GM21515 (cell line): Measurements from ENCODE around the gene PGC.

ENCODE experiments used
- ATAC-seq: cut with Tn5 transposase; IDR thresholded peaks from one replicate; pipeline ENCODE4 v1.9.1; 2021; ENCODE audit not compliant: unreplicated experiment

The PGC gene

GRCh38 chr6:41732149-41732548 is 15.0 kb downstream of the PGC start:
- no peak for ATAC-seq

DNA sequence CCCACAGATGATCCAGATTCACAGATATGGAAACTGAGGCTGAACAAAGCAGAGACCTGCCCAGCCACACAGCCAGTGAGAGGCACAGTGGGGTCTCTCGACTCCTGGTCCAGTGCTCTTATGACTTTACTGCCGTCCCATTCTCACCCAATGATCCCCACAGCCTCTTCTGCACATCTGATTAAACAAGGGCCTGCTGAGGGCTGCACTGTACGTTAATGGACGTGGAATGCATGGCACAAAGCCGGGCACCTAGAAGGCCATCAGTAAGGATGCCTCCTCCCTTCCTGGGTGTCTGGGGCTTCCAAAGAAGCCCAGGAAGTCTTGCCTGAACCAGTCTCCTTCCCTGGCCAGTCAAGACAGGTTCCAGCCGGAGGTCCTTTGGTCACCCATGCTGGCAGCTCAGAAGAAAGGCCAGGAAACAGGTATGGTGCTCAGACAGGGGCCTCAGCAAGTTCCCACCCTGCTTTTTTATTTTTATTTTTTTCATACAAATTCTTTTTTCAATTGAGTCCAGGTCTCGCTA is 15.6 kb downstream of the PGC start:
- no peak for ATAC-seq

- no peak for ATAC-seq
Observed at GRCh38 chr6:41730531-41731436, 16.4 kb downstream of the PGC start.

DNA sequence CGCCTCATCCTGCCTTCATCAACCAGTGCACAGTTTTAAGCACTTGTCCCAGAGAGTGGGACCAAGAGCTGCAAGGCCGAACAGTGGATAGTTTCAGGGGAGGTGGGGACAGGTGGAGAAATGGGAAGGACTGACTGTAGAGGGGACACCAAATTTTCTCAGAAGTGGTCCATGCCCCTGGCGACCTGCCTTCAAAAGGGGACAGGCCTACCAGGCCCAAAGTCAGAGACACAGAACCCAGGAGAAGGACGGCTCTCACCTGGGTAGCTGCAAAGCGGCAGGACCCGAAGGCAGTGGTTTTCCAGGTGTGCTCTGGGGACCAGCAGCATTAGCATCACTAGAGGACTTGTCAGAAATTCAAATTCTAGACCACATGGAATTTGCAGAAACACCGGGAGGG is 17.6 kb downstream of the PGC start:
- no peak for ATAC-seq

DNA sequence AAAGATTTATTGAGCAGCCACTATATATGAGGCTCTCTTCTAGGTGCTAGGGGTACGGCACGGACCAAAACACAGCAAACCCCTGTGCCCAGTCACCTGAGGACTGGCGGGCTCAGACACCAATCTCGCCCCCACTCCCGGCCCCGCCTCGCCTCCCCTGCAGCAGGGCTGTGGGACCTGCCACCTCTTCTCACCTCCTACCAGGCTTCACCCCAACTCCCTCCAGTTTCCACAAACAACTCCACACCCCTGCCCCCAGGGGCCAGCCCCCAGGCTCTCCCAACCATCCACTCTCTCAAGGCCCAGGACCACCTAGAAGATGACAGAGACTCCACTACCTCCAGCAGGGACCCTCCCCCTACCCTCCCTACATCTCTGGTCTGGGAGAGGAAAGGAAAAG is 18.2 kb downstream of the PGC start:
- ATAC-seq: no peak

DNA sequence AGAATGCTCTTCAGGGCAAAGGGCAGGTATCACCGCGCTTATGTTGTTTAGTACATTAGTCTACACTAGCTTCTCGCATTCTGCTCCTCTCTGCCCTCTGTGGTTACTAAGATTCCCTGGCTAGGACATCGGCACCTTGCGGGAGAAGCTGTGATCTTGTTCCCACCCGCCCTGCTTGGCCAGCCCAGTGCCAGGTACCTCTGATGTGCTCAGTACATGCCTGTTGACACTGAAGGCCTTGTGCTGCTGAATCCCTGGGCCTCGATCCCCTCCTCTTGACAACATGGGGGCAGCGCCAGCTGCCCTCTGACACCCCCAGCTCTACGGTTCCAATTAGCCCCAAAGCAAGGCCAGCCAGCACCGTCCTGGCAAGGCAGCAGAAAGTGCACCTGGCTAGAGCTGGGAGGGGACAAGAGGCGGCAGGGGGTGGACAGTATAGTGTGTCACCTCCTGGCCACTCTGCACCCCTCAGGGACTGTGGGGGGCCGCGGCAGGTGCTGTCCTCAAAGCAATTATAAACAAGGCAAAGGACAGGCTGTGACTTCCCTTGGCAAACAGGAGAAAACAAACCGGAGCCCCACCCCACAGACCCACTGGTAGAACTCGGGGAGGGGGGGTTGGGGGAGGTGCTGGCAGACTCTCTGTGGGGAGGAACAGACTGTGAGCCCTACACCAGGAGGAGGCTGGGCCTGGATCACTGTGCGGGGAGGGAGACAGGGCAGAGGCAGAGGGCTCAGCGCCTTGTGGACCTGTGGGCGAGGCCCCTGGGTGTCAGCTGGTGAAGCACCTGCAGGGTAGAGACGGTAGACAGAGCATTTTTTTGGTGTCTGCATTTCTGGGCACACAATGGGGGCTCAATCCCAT is 18.9 kb downstream of the PGC start:
- no peak for ATAC-seq

DNA sequence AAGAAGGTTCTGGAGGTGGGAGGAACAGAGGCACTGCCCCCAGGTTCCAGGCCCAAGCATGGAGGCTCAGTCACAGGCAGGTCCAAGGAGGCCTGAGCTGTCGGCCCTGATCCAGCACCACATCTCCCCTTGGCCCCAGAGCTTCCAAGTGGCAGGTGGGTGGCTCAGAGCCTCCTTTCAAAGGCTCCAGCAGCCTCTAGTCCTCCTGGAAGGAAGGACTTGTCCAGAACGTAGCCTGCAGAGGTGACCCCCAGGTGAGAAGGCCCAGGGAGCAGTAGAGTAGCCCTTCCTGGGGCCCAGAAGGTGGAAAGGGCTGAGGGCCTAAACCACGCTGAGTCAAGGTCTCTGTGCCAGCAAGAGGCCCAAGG is 19.5 kb downstream of the PGC start:
- ATAC-seq: no peak

DNA sequence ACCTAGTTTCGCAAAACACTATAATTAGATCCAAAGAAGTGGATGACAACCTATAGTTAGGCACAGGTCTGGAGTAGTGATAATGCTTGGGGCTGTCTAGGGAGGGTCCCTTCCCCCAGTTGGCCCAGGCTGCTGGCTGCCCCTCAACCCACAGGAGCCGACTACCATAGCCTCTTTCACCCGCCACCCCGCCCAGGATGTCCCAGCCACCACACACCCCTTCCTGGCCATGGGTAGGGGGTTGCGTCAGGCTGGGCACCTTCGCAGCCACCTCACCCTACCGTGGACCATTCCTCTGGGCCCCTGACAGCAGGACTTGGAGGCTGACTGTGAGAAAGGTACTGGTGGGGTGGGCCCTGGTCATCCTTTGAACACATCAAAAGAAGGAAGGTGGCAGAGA is 20.3 kb downstream of the PGC start:
- ATAC-seq: no peak

DNA sequence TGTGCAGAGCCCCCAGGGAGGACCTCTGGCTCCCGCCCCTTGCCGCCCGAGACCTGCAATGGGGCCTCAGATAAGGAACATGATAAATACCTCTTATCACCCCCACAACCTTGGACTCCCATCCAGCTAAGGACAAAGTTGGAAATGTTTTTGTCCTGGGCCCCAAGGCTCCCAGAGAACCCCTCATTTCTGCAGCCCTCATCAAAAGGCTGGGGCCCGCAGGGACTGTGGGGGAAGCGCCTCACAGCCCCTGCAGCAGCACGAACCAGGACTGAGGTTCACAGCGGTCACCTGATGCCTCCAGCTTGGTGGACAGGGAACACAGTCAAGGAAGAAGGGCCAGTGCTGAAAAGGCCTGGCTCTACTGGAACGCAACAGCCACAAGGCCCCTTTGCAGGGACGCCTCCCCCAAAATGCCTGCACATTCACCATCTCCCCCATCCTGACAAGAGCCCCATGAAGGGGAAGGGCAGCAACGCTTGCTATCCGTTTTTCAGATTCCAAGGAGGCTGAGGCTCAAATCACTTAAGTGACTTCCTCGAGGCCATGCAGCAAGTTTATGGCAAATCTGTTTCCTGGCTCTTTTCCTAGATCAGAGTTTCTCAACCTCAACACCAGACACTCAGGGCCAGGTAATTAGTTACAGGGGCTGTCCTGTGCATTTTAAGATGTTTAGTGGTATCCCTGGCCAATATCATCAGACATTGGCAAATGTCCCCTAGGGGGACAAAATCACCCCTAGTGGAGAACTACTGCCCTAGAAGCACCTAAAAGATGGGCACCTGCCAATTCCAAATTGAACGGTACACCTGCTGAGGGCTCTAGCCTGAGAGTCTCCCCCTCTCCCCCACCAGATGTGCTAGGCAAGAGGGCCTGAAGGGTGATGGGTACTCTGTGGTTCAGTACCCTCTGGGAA is 22.4 kb downstream of the PGC start:
- ATAC-seq: no peak

GRCh38 chr6:41724228-41724580 is 23.0 kb downstream of the PGC start:
- ATAC-seq: no peak

GRCh38 chr6:41723530-41724227 is 23.5 kb downstream of the PGC start:
- peak; percentile 57 for ATAC-seq

GRCh38 chr6:41722969-41723529 is 24.1 kb downstream of the PGC start:
- no peak for ATAC-seq

- ATAC-seq: no peak
Observed at GRCh38 chr6:41721414-41721813, 25.8 kb downstream of the PGC start.

- ATAC-seq: no peak
Observed at GRCh38 chr6:41720783-41721182, 26.4 kb downstream of the PGC start.

DNA sequence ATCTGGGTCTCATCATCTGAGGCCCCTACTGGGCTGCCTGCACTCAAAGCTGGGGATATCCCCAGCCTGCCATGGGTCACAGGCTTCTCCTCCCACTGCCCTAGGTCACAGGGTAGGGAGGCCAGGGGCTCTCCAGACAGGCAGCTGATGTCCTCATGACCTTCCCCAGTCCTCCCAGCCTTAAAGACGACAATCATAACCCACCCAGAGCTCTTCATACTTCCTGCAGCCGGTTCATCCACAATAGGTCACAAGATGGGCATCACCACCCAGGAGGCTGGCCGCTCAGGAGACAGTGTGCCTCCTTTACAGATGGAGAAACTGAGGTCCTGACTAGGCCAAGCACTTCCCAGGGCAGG is 27.0 kb downstream of the PGC start:
- ATAC-seq: no peak

DNA sequence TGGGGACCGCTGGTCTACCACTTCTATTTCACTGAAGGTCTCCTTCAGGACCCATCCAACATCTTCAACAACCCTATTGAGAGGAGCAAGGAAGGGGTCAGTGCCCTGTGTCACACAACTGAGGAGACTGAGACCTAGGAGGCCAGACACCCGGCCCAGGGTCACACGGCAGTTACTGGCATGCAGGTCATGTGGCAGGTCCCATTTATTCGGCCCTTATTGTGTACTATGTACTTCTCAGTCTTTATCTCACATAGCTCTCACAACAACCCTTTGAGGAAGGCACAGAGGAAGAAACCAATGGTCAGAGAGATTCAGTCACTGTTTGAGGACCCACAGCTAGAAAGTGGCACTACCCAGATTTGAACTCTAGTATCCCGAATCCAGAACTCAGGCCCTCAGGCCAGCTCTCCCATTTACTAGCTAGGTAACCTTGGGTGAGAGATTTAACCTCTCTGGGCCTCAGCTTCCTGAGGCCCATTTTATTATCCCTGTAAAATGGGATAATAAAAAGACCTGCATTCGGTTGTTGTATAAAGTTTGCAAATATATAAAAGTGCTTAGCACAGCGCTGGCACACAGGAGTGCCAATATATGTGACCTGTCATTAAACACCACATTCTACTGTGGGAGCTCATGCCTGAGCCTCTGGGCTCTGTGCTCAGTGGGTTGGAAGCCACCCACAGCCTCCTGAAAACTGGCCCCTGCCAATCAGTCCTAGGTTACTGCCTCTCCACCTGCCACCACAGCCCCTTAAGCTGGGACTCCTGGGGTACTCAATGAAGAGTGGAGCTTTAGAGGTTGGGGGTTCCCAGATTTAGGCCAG is 27.5 kb downstream of the PGC start:
- no peak for ATAC-seq

- ATAC-seq: no peak
Observed at GRCh38 chr6:41718828-41719227, 28.4 kb downstream of the PGC start.

- no peak for ATAC-seq
Observed at GRCh38 chr6:41717392-41717736, 29.8 kb downstream of the PGC start.
